H1 (cell line): ENCODE results near the gene STIM1. TPM values are rescaled to one million over a fixed set of nuclear protein-coding genes. Genes with fewer than 3 reads are reported as not detected.

Source experiments
- CBX5 ChIP-seq: fragments of 300-800, 300-1000 bp; sonication (generic); IDR thresholded peaks from 2 replicates; pipeline ENCODE4 v1.7.1; 2016; ENCODE audit warnings: antibody characterized with exemption, low read length, low read depth
- CHD1 ChIP-seq: IDR thresholded peaks from 2 replicates; pipeline ENCODE4 v1.6.1; 2012; ENCODE audit warnings: low read depth, low read length, improper control_type of control experiment
- EZH2 ChIP-seq: fragments of 200-600 bp; sonication (generic); IDR thresholded peaks from 2 replicates; pipeline ENCODE4 v1.7.1; 2012; ENCODE audit warnings: low read depth, mild to moderate bottlenecking, moderate library complexity, low read length, inconsistent platforms; ENCODE audit not compliant: severe bottlenecking
- JUN ChIP-seq: IDR thresholded peaks from 2 replicates; pipeline ENCODE4 v1.6.1; 2011; ENCODE audit warnings: low read depth, mild to moderate bottlenecking, improper control_type of control experiment, low read length
- RNF2 ChIP-seq: fragments of 200-900, 300-1000 bp; sonication (generic); IDR thresholded peaks from 2 replicates; pipeline ENCODE4 v1.7.1; 2016; ENCODE audit warnings: borderline replicate concordance, low read depth, mild to moderate bottlenecking, antibody characterized with exemption, low read length; ENCODE audit not compliant: poor library complexity, severe bottlenecking; ENCODE audit errors: missing control alignments
- polyA plus RNA-seq, 7 experiments: library from polyadenylated mRNA; depleted of rRNA in 3 of 7; stranded (reverse) in 5 of 7; unstranded in 2 of 7; fragments of >200 nt in 5 of 7; fragments of 200-250 nt in 2 of 7; gene quantifications; 1 replicate in 5 of 7; 2 replicates in 1 of 7; 4 replicates in 1 of 7; pipeline versions ENCODE4 v1.2.1 to v1.2.3, GENCODE V29; 2011 to 2013; ENCODE audit warnings: missing spikeins in 2 of 7, mixed read lengths in 2 of 7
- total RNA-seq: library from RNA; stranded (reverse); fragmentation: NEBNext Ultra II Directional; extraction: Animal tissue kit (Norgen Biotek cat#: 25700); gene quantifications from 2 replicates; pipeline ENCODE4 v1.2.1, GENCODE V29; 2021

The STIM1 gene
- total and polyA plus RNA-seq, 2 of the 8 experiments (the other 6 are each of a cell fraction or from before 2014, with no cell fraction given): 11.1 to 12.2 TPM

DNA sequence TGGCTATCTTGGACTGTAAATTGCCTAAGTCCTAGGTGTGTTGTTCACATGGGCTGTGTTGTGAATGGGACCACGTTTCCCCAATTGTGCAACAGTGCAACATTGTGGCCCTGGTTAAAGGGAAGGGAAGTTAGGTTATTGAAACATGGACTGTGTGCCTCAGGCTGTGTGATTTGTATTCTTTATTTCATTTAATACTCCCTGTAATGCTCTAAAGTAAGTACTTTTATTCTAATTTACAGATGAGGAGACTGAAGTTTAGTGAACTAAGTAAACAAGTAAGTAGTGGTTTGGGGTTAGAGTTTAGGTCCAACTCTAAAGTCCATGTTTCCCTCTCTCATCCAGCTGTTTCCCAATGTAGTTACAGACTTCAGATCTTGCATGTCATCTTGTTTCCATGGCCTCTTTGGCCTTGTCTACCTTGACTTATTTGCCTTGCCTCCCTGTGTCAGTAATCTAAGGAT lies 77.7 kb downstream of the STIM1 start (continued):
- no peak for TF ChIP-seq RNF2
- no peak for TF ChIP-seq EZH2
- no peak for TF ChIP-seq CBX5
- TF ChIP-seq CHD1: no peak
- no peak for TF ChIP-seq JUN
